Upper lobe of right lung (tissue), 1 donor: ENCODE results near the gene PROSER2. TPM values are rescaled to one million over a fixed set of nuclear protein-coding genes. Genes with fewer than 3 reads are reported as not detected.

Source experiments
- ATAC-seq: fragments of 200-7000 bp; cut with Tn5 transposase; one replicate; pipeline ENCODE4 v1.9.1; 2020; ENCODE audit warnings: mild to moderate bottlenecking, moderate library complexity
- DNase-seq: peaks from one replicate; pipeline ENCODE4 v3.0.0-alpha.2; 2020
- H3K27ac ChIP-seq: fragments of 200-600 bp; one replicate; pipeline ENCODE4 v1.8.0; 2022
- H3K27me3 ChIP-seq: fragments of 200-600 bp; one replicate; pipeline ENCODE4 v1.8.0; 2022; ENCODE audit warnings: mild to moderate bottlenecking
- H3K36me3 ChIP-seq: fragments of 200-600 bp; one replicate; pipeline ENCODE4 v1.8.0; 2022
- H3K4me1 ChIP-seq: fragments of 200-600 bp; one replicate; pipeline ENCODE4 v1.8.0; 2022
- H3K4me3 ChIP-seq: fragments of 200-600 bp; one replicate; pipeline ENCODE4 v1.8.0; 2022; ENCODE audit warnings: mild to moderate bottlenecking
- H3K9me3 ChIP-seq: fragments of 200-600 bp; one replicate; pipeline ENCODE4 v1.8.0; 2022
- CTCF ChIP-seq: fragments of 200-600 bp; IDR thresholded peaks from one replicate; pipeline ENCODE4 v1.8.0; 2022; ENCODE audit warnings: antibody characterized with exemption
- intact Hi-C: fragments of 100-400 bp; cut with DNase I; formaldehyde crosslinking; loops from one replicate; pipeline ENCODE4 v1.11.0; 2022
- total RNA-seq: library from RNA; stranded (reverse); fragmentation: NEBNext Ultra II Directional; extraction: Animal tissue kit (Norgen Biotek cat#: 25700); gene quantifications from one replicate; pipeline ENCODE4 v1.2.1, GENCODE V29; 2021
- donor health status: DM: no; HTN: yes; CAD: no; lungs with severe emphysema.

Gene PROSER2
- total RNA-seq, 1 donor from 2014 or later, result 33.3 TPM

GRCh38 chr10:11813855-11814567 is 9.1 kb upstream of the PROSER2 start:
- no peaks in the 10 kb centered on the region for H3K36me3 ChIP-seq
- H3K4me3 ChIP-seq, result no peak overlapping the region
- peak; percentile 71 for ATAC-seq
- peaks cover 9% of the 10 kb centered on the region for H3K4me1 ChIP-seq
- no peak for DNase-seq
- H3K27ac ChIP-seq, result peak overlapping the region; percentile 51
- intact Hi-C loops, result no loop called here
- no peak for TF ChIP-seq CTCF
- H3K9me3 ChIP-seq, result no peaks in the 10 kb centered on the region
- H3K27me3 ChIP-seq, result no peaks in the 10 kb centered on the region

GRCh38 chr10:11819027-11819426 is 4.1 kb upstream of the PROSER2 start:
- no peak for DNase-seq
- intact Hi-C loops, result no loop called here
- no peak overlapping the region for H3K4me3 ChIP-seq

GRCh38 chr10:11822026-11822756 is 965 bp upstream of the PROSER2 start:
- H3K9me3 ChIP-seq, result no peaks in the 10 kb centered on the region
- no peaks in the 10 kb centered on the region for H3K27me3 ChIP-seq
- intact Hi-C loops, result no loop called here
- H3K36me3 ChIP-seq, result no peaks in the 10 kb centered on the region
- no peak for TF ChIP-seq CTCF
- DNase-seq (no peak), ATAC-seq (no peak)
- peaks cover 7% of the 10 kb centered on the region for H3K4me1 ChIP-seq
- no peak overlapping the region for H3K27ac ChIP-seq
- H3K4me3 ChIP-seq, result no peak overlapping the region

More at GRCh38 chr10:11819027-11819426, 4.1 kb upstream of the PROSER2 start:
- H3K27ac ChIP-seq, result no peak overlapping the region
- H3K9me3 ChIP-seq, result no peaks in the 10 kb centered on the region
- H3K36me3 ChIP-seq, result no peaks in the 10 kb centered on the region
- H3K27me3 ChIP-seq, result no peaks in the 10 kb centered on the region
- no peak for ATAC-seq
- TF ChIP-seq CTCF, result no peak
- peaks cover 6% of the 10 kb centered on the region for H3K4me1 ChIP-seq

- no peak for TF ChIP-seq CTCF
- DNase-seq, result no peak
- peak overlapping the region; percentile 85 for H3K27ac ChIP-seq
- peak overlapping the region; percentile 83 for H3K4me3 ChIP-seq
- H3K27me3 ChIP-seq, result no peaks in the 10 kb centered on the region
- intact Hi-C loops, result no loop called here
- H3K9me3 ChIP-seq, result no peaks in the 10 kb centered on the region
- no peak for ATAC-seq
- no peaks in the 10 kb centered on the region for H3K36me3 ChIP-seq
- peaks cover 7% of the 10 kb centered on the region for H3K4me1 ChIP-seq
Observed at GRCh38 chr10:11822809-11823121, 391 bp upstream of the PROSER2 start.

- Histone ChIP-seq H3K9me3 (no peaks in the 10 kb centered on the region), H3K36me3 (no peaks in the 10 kb centered on the region), H3K4me3 (peak overlapping the region; percentile 83), H3K27ac (peak overlapping the region; percentile 85), H3K4me1 (peaks cover 7% of the 10 kb centered on the region), H3K27me3 (no peaks in the 10 kb centered on the region)
- no peak for TF ChIP-seq CTCF
- DNase-seq, result no peak
- intact Hi-C loops, result no loop called here
- ATAC-seq, result no peak
Observed at GRCh38 chr10:11823989-11824346, 812 bp downstream of the PROSER2 start.
